Type B pancreatic cell (in vitro differentiated cells): ENCODE measurements around the gene IL3. TPM values are rescaled to one million over a fixed set of nuclear protein-coding genes. Genes with fewer than 3 reads are reported as not detected.

Source experiments
- DNase-seq: peaks from one replicate; pipeline ENCODE4 v3.0.0; 2021; ENCODE audit warnings: mixed read lengths; ENCODE audit not compliant: unreplicated experiment; ENCODE audit errors: extremely low spot score
- H3K27ac Mint-ChIP-seq: 2 replicates; pipeline ENCODE4 v1.8.0; 2021; ENCODE audit warnings: mild to moderate bottlenecking, mixed read lengths
- H3K27me3 Mint-ChIP-seq: 2 replicates; pipeline ENCODE4 v1.8.0; 2021; ENCODE audit warnings: mixed read lengths
- H3K36me3 Mint-ChIP-seq: 2 replicates; pipeline ENCODE4 v1.8.0; 2021; ENCODE audit warnings: mixed read lengths
- H3K4me1 Mint-ChIP-seq: one replicate; pipeline ENCODE4 v1.8.0; 2021; ENCODE audit warnings: mixed read lengths; ENCODE audit not compliant: unreplicated experiment
- H3K4me3 Mint-ChIP-seq: 2 replicates; pipeline ENCODE4 v1.8.0; 2021; ENCODE audit warnings: mild to moderate bottlenecking, mixed read lengths
- H3K9me3 Mint-ChIP-seq: 2 replicates; pipeline ENCODE4 v1.8.0; 2021; ENCODE audit warnings: mixed read lengths
- total RNA-seq: library from RNA; stranded (reverse); gene quantifications from 2 replicates; pipeline ENCODE4 v1.2.1, GENCODE V29; 2021; ENCODE audit warnings: low replicate concordance
- TF ChIP-seq, protein P1 (sequence below): fragments of 200-600 bp; sonication (generic); conservative IDR thresholded peaks from 2 replicates; pipeline ENCODE4 v1.5.0; 2021; ENCODE audit warnings: antibody characterized with exemption, mild to moderate bottlenecking

The IL3 gene
- total RNA-seq, 1 donor from 2014 or later: not detected

DNA sequence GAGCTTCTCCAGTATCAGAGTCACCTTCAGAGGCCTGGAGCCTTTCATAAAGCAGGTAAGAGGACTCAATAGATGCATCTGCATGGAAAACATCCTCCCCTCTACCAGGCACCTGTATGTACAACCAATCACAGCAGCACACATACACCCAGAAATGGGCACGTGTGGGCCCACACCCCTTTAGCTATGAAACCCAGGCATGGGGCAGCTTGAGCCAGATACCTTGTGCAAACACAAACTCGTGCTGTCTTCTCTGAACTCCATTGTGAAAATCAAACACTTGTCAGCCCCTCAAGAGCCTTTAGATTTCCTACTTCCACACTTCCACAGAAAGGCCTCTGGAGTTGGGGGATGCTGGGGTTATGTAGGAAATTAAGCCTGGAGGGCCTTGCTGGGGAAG lies 12.1 kb downstream of the IL3 start:
- TF ChIP-seq, protein P1, sequence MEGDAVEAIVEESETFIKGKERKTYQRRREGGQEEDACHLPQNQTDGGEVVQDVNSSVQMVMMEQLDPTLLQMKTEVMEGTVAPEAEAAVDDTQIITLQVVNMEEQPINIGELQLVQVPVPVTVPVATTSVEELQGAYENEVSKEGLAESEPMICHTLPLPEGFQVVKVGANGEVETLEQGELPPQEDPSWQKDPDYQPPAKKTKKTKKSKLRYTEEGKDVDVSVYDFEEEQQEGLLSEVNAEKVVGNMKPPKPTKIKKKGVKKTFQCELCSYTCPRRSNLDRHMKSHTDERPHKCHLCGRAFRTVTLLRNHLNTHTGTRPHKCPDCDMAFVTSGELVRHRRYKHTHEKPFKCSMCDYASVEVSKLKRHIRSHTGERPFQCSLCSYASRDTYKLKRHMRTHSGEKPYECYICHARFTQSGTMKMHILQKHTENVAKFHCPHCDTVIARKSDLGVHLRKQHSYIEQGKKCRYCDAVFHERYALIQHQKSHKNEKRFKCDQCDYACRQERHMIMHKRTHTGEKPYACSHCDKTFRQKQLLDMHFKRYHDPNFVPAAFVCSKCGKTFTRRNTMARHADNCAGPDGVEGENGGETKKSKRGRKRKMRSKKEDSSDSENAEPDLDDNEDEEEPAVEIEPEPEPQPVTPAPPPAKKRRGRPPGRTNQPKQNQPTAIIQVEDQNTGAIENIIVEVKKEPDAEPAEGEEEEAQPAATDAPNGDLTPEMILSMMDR: no peak
- H3K27ac Mint-ChIP-seq: no peak overlapping the region
- peaks cover 4% of the 10 kb centered on the region for H3K4me1 Mint-ChIP-seq

DNA sequence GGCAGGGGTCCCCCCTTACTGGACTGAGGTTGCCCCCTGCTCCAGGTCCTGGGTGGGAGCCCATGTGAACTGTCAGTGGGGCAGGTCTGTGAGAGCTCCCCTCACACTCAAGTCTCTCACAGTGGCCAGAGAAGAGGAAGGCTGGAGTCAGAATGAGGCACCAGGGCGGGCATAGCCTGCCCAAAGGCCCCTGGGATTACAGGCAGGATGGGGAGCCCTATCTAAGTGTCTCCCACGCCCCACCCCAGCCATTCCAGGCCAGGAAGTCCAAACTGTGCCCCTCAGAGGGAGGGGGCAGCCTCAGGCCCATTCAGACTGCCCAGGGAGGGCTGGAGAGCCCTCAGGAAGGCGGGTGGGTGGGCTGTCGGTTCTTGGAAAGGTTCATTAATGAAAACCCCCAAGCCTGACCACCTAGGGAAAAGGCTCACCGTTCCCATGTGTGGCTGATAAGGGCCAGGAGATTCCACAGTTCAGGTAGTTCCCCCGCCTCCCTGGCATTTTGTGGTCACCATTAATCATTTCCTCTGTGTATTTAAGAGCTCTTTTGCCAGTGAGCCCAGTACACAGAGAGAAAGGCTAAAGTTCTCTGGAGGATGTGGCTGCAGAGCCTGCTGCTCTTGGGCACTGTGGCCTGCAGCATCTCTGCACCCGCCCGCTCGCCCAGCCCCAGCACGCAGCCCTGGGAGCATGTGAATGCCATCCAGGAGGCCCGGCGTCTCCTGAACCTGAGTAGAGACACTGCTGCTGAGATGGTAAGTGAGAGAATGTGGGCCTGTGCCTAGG lies 13.0 kb downstream of the IL3 start, which contains the start of gene CSF2:
CSF2 (plus strand) TSS at position 559 of the 783 bp plus-strand sequence; CDS start at position 594, 35 bp downstream.
- no peak for DNase-seq
- no peaks in the 10 kb centered on the region for H3K9me3 Mint-ChIP-seq
- H3K27ac Mint-ChIP-seq: no peak within 1 kb of the TSS
- H3K27me3 Mint-ChIP-seq: no peaks in the 10 kb centered on the region
- no peak within 1 kb of the TSS for H3K4me3 Mint-ChIP-seq
- H3K36me3 Mint-ChIP-seq: no peaks in the 10 kb centered on the region
- peaks cover 4% of the 10 kb centered on the region for H3K4me1 Mint-ChIP-seq
- TF ChIP-seq, protein P1: no peak

More for the DNA sequence above, 12.1 kb downstream of the IL3 start:
- Mint-ChIP-seq H3K4me3 (no peak overlapping the region), H3K36me3 (no peaks in the 10 kb centered on the region), H3K9me3 (no peaks in the 10 kb centered on the region), H3K27me3 (no peaks in the 10 kb centered on the region)
- DNase-seq: no peak

- TF ChIP-seq, protein P1: no peak
- Mint-ChIP-seq H3K4me1 (peaks cover 4% of the 10 kb centered on the region), H3K4me3 (no peak overlapping the region), H3K27ac (no peak overlapping the region), H3K9me3 (no peaks in the 10 kb centered on the region), H3K27me3 (no peaks in the 10 kb centered on the region), H3K36me3 (no peaks in the 10 kb centered on the region)
- DNase-seq: no peak
Observed at GRCh38 chr5:132074091-132074771, 13.8 kb downstream of the IL3 start.

GRCh38 chr5:132074772-132075718 lies 14.6 kb downstream of the IL3 start:
- Mint-ChIP-seq H3K9me3 (no peaks in the 10 kb centered on the region), H3K27me3 (no peaks in the 10 kb centered on the region), H3K36me3 (no peaks in the 10 kb centered on the region), H3K4me1 (peaks cover 4% of the 10 kb centered on the region), H3K27ac (no peak overlapping the region), H3K4me3 (no peak overlapping the region)
- no peak for DNase-seq
- TF ChIP-seq, protein P1: no peak

GRCh38 chr5:132075719-132076077 lies 15.2 kb downstream of the IL3 start:
- DNase-seq: no peak
- TF ChIP-seq, protein P1: no peak
- no peaks in the 10 kb centered on the region for H3K9me3 Mint-ChIP-seq
- H3K36me3 Mint-ChIP-seq: no peaks in the 10 kb centered on the region
- H3K4me1 Mint-ChIP-seq: peaks cover 4% of the 10 kb centered on the region
- no peaks in the 10 kb centered on the region for H3K27me3 Mint-ChIP-seq
- H3K27ac Mint-ChIP-seq: no peak overlapping the region
- no peak overlapping the region for H3K4me3 Mint-ChIP-seq
